ENCODE results near the gene PRMT5.

Gene PRMT5

DNA sequence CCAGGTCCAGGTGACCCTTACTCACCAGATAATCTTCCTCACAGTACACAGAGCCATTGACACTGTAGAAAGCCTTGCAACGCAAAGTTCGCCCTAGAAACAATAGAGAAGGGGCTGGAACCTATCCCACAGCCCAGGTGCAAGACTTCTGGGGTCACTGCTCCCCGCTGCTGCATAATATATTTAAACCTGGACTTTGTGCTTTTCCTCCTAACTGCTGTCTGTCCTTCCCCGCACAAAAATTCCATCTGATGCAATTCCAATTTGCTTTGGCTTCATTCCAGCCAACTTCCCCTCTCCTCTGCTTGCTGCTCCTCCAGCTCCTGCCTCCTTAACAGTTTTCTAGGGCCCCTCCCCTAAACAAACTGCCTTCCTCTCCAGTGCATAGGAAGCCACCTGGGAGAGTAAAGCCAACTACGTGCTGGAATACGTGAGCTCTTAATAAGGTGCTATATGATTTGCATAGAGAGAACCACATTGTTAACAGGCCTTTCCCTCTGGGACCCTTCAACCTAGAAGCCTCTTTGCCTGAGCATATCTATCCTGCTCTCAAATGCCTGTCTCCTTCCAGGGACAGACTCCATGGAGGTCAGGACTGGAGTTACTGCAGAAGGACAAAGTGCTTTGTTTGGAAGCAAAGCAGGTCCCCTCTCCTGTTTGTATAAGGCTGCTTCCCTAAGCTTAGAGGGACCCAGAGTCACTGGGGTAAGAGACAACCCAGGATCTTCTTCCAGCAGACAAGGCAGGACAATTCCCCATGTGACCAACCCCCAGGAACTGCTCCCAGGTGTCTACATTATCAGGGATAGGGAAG lies 47.7 kb upstream of the PRMT5 start:
- Histone ChIP-seq H2BK5ac (ENCODE audit: low read length) (no peak overlapping the region), H3K27me3 (ENCODE audit: control insufficient read depth in 3 of 3, insufficient read depth in 3 of 3, low read depth in 1 of 3, low read length in 3 of 3) (no peaks in the 10 kb centered on the region), H3K79me1 (ENCODE audit: low read depth, low read length) (peaks cover 20% of the 10 kb centered on the region), H2BK12ac (ENCODE audit: low read length) (no peak overlapping the region), H3K18ac (ENCODE audit: low read length) (peak overlapping the region; percentile 22), H2BK120ac (ENCODE audit: low read depth, low read length) (no peak overlapping the region), H4K8ac (ENCODE audit: low read depth, low read length) (no peak overlapping the region), H3K4ac (ENCODE audit: low read length) (no peak overlapping the region), H3K14ac (ENCODE audit: low read length) (no peak overlapping the region), H2AFZ (ENCODE audit: low read length) (no peak overlapping the region), H3K36me3 (replicated peaks in 1 of 2; ENCODE audit: control insufficient read depth in 2 of 2, insufficient read depth in 2 of 2, low read length in 2 of 2) (peaks cover 45 to 82% of the 10 kb centered on the region in 2 donors), H3K4me1 (ENCODE audit: control insufficient read depth in 2 of 2, insufficient read depth in 1 of 2, low read depth in 1 of 2, low read length in 2 of 2) (peaks cover 37% of the 10 kb centered on the region in 2 donors), H3K23ac (ENCODE audit: low read depth, low read length, poor library complexity) (no peak overlapping the region), H3K4me2 (ENCODE audit: insufficient read depth, low read length, poor library complexity, severe bottlenecking) (peak overlapping the region; percentile 44), H3K9ac (ENCODE audit: low read depth, low read length, poor library complexity) (no peak overlapping the region), H3K4me3 (ENCODE audit: low read length in 2 of 2) (no peak overlapping the region), H3K27ac (replicated peaks; ENCODE audit: low read length) (peak overlapping the region; percentile 80), H2AK5ac (ENCODE audit: low read depth, low read length) (no peak overlapping the region), H2BK15ac (ENCODE audit: low read length) (no peak overlapping the region), H3K9me3 (replicated peaks in 1 of 2; ENCODE audit: control insufficient read depth in 2 of 2, insufficient read depth in 1 of 2, low read depth in 1 of 2, low read length in 2 of 2) (no peaks in the 10 kb centered on the region), H4K91ac (ENCODE audit: low read depth, low read length, poor library complexity) (no peak overlapping the region)
- DNase-seq (ENCODE audit: low spot score), result no peak
- WGBS, 2 donors (ENCODE audit: extremely low coverage in 2 of 2, insufficient read length in 2 of 2, insufficient replicate concordance in 1 of 2), result no CpG with 5 or more reads among the region's 6 CpGs

DNA sequence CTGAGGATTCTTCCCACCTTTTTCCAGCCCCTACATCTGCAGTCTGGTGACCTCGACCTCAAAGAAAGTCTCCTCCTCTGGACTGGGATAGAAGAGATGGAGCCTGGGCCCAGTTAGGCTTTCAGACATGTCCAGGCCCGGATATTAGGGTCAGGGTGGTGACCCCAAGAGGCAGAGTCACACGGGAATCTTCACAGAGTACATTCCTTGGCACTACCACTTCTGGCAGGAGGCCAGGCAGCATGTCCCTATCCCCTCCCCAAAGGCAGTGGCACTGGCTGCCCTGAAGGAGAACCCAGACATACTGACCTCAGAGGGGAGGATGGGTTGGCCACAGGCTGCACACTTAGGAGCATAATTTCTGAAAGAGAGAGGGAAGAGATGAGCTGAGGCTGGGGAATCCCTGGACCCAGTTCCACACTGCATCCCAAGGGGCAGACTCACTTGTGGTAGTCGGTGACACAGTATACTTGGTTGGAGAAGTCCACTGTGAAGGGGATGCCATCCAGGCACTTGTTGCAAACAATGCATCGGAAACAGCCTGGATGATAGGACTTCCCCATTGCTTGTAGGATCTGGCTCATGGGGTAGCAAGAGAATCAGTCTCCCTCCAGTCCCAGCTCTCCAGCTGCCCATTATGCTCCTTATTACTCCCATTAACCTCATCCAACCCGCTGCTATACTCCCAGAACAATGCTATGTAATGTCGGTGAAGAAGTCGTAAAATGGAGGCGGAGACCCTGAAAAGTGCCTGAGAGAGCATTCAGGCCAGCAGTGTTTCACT lies 45.5 kb upstream of the PRMT5 start:
- Histone ChIP-seq H3K27me3 (ENCODE audit: control insufficient read depth in 3 of 3, insufficient read depth in 3 of 3, low read depth in 1 of 3, low read length in 3 of 3) (no peaks in the 10 kb centered on the region), H3K79me1 (ENCODE audit: low read depth, low read length) (peaks cover 13% of the 10 kb centered on the region), H3K27ac (replicated peaks; ENCODE audit: low read length) (peak overlapping the region; percentile 36), H3K4me3 (ENCODE audit: low read length in 2 of 2) (no peak overlapping the region), H4K91ac (ENCODE audit: low read depth, low read length, poor library complexity) (no peak overlapping the region), H3K4me1 (ENCODE audit: control insufficient read depth in 2 of 2, insufficient read depth in 1 of 2, low read depth in 1 of 2, low read length in 2 of 2) (peaks cover 32 to 37% of the 10 kb centered on the region in 2 donors), H3K18ac (ENCODE audit: low read length) (no peak overlapping the region), H4K8ac (ENCODE audit: low read depth, low read length) (no peak overlapping the region), H2BK15ac (ENCODE audit: low read length) (no peak overlapping the region), H3K23ac (ENCODE audit: low read depth, low read length, poor library complexity) (no peak overlapping the region), H3K4ac (ENCODE audit: low read length) (no peak overlapping the region), H2BK12ac (ENCODE audit: low read length) (no peak overlapping the region), H2AFZ (ENCODE audit: low read length) (no peak overlapping the region), H2BK120ac (ENCODE audit: low read depth, low read length) (no peak overlapping the region), H3K14ac (ENCODE audit: low read length) (no peak overlapping the region), H3K36me3 (replicated peaks in 1 of 2; ENCODE audit: control insufficient read depth in 2 of 2, insufficient read depth in 2 of 2, low read length in 2 of 2) (peaks cover 47 to 83% of the 10 kb centered on the region in 2 donors), H3K4me2 (ENCODE audit: insufficient read depth, low read length, poor library complexity, severe bottlenecking) (no peak overlapping the region), H2AK5ac (ENCODE audit: low read depth, low read length) (no peak overlapping the region), H2BK5ac (ENCODE audit: low read length) (no peak overlapping the region), H3K9ac (ENCODE audit: low read depth, low read length, poor library complexity) (no peak overlapping the region), H3K9me3 (replicated peaks in 1 of 2; ENCODE audit: control insufficient read depth in 2 of 2, insufficient read depth in 1 of 2, low read depth in 1 of 2, low read length in 2 of 2) (no peaks in the 10 kb centered on the region)
- no peak for DNase-seq (ENCODE audit: low spot score)
- no CpG with 5 or more reads among the region's 9 CpGs for WGBS, 2 donors (ENCODE audit: extremely low coverage in 2 of 2, insufficient read length in 2 of 2, insufficient replicate concordance in 1 of 2)

DNA sequence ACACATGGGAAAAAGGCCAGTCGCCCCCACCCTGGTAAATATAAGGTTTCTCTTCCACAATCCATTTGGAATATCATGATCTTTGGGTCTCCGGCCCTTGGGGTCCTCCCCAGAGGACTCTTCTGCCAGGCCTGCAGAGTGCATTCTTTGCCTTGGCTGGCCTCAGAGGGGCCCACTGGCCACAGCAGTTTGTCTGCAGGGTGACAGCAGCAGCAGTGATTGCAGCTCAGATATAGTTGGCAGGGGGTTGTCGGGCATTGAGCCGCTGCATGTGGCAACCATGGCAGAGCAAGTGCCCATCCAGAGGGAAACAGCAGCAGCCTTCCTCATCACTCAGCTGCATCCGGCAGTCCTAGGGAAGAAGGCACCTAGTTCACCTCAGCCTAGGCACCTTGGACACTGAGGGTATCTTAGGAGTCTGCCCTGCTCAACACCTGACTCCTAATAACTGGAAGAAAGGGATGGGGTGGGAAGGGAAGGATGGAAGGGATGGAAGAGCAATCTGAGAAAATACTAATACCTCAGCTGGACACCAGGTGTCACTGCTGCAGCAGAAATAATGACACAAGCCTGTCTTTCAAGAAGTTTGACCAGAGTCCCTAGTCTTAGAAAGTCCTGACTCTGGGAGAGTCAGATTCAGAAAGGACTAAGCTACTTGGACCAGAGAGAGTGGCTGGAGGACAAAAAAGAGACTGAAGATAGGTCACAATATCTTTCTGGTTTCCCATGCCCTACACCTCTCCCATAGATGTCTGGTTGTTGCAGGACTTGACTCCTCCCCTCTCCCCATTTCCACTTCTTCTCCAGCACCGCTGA lies 44.2 kb upstream of the PRMT5 start:
- WGBS, 2 donors (ENCODE audit: extremely low coverage in 2 of 2, insufficient read length in 2 of 2, insufficient replicate concordance in 1 of 2), result no CpG with 5 or more reads among the region's 6 CpGs
- peak; percentile 49 for DNase-seq (ENCODE audit: low spot score)

More for the DNA sequence above, 44.2 kb upstream of the PRMT5 start:
- no peak overlapping the region for H3K4ac ChIP-seq (ENCODE audit: low read length)
- no peak overlapping the region for H3K14ac ChIP-seq (ENCODE audit: low read length)
- no peak overlapping the region for H3K4me3 ChIP-seq (ENCODE audit: low read length in 2 of 2)
- peak overlapping the region; percentile 56 for H3K9ac ChIP-seq (ENCODE audit: low read depth, low read length, poor library complexity)
- H4K91ac ChIP-seq (ENCODE audit: low read depth, low read length, poor library complexity), result no peak overlapping the region
- H3K9me3 ChIP-seq (replicated peaks in 1 of 2; ENCODE audit: control insufficient read depth in 2 of 2, insufficient read depth in 1 of 2, low read depth in 1 of 2, low read length in 2 of 2), result no peaks in the 10 kb centered on the region
- peaks cover 48 to 80% of the 10 kb centered on the region in 2 donors for H3K36me3 ChIP-seq (replicated peaks in 1 of 2; ENCODE audit: control insufficient read depth in 2 of 2, insufficient read depth in 2 of 2, low read length in 2 of 2)
- H2AFZ ChIP-seq (ENCODE audit: low read length), result no peak overlapping the region
- H2AK5ac ChIP-seq (ENCODE audit: low read depth, low read length), result no peak overlapping the region
- H2BK5ac ChIP-seq (ENCODE audit: low read length), result no peak overlapping the region
- H3K79me1 ChIP-seq (ENCODE audit: low read depth, low read length), result peaks cover 11% of the 10 kb centered on the region
- H2BK15ac ChIP-seq (ENCODE audit: low read length), result no peak overlapping the region
- no peak overlapping the region for H3K23ac ChIP-seq (ENCODE audit: low read depth, low read length, poor library complexity)
- no peak overlapping the region for H4K8ac ChIP-seq (ENCODE audit: low read depth, low read length)
- no peaks in the 10 kb centered on the region for H3K27me3 ChIP-seq (ENCODE audit: control insufficient read depth in 3 of 3, insufficient read depth in 3 of 3, low read depth in 1 of 3, low read length in 3 of 3)
- H2BK120ac ChIP-seq (ENCODE audit: low read depth, low read length), result no peak overlapping the region
- peaks cover 19 to 28% of the 10 kb centered on the region in 2 donors for H3K4me1 ChIP-seq (ENCODE audit: control insufficient read depth in 2 of 2, insufficient read depth in 1 of 2, low read depth in 1 of 2, low read length in 2 of 2)
- H3K4me2 ChIP-seq (ENCODE audit: insufficient read depth, low read length, poor library complexity, severe bottlenecking), result no peak overlapping the region
- H3K18ac ChIP-seq (ENCODE audit: low read length), result peak overlapping the region; percentile 9
- H2BK12ac ChIP-seq (ENCODE audit: low read length), result no peak overlapping the region
- no peak overlapping the region for H3K27ac ChIP-seq (replicated peaks; ENCODE audit: low read length)

Measured in neuronal stem cell (in vitro differentiated cells).